HepG2 (cell line): ENCODE measurements around the gene GALNT15. TPM values are rescaled to one million over a fixed set of nuclear protein-coding genes. Genes with fewer than 3 reads are reported as not detected.

ENCODE experiments used
- ATAC-seq: fragments of 200-7000 bp; cut with Tn5 transposase; 3 replicates; pipeline ENCODE4 v1.9.1; 2020; ENCODE audit warnings: mild to moderate bottlenecking, moderate library complexity
- BruUV-seq: library from RNA; stranded (reverse); fragments of 400-500 nt; replicated peaks from 2 replicates; lab custom pipeline; 2021; lab: Mats Ljungman, UMichigan
- CTCF ChIA-PET: fragments of 300-600 bp; formaldehyde crosslinking; extraction: SDS; loops from one replicate; lab custom pipeline; 2021; ENCODE audit warnings: low total read pairs, inconsistent platforms, low intra/inter-chr PET ratio; lab: Yijun Ruan, JAX
- POLR2A ChIA-PET: fragments of 350-600 bp; sonication (Branson Sonifier 250); formaldehyde crosslinking; loops from one replicate; lab custom pipeline; 2020; ENCODE audit warnings: antibody characterized with exemption, inconsistent platforms; lab: Yijun Ruan, JAX
- DNase-seq: peaks from one replicate; pipeline ENCODE4 v3.0.0-alpha.2; 2015; ENCODE audit warnings: low spot score
- FAIRE-seq: peaks from 3 replicates; lab custom pipeline; 2011; peaks lifted over from hg19 to GRCh38; lab: Jason Lieb, UNC
- H2AFZ ChIP-seq: one replicate; pipeline ENCODE4 v1.6.1; 2011; ENCODE audit warnings: low read length, inconsistent platforms
- H3K27ac ChIP-seq: fragments of 300-600 bp; 3 replicates; pipeline ENCODE4 v1.8.0; 2011; ENCODE audit warnings: mixed run types, mild to moderate bottlenecking, mixed read lengths, low read length, inconsistent platforms; ENCODE audit not compliant: insufficient read depth; ENCODE audit errors: extremely low read length
- H3K27me3 ChIP-seq, 2 experiments: fragments of 200-600 bp in 1 of 2; 2 replicates in 1 of 2; 3 replicates in 1 of 2; pipeline versions ENCODE4 v1.6.0 to v1.8.0; 2011; ENCODE audit warnings: low read length in 2 of 2, mild to moderate bottlenecking in 2 of 2, moderate library complexity in 2 of 2, inconsistent platforms in 1 of 2; ENCODE audit not compliant: insufficient read depth in 2 of 2, control insufficient read depth in 1 of 2
- H3K36me3 ChIP-seq, 2 experiments: fragments of 200-600 bp in 1 of 2; replicated peaks in 1 of 2; 2 replicates in 1 of 2; 3 replicates in 1 of 2; pipeline versions ENCODE4 v1.5.1 to v1.8.0; 2011; ENCODE audit warnings: low read length in 2 of 2, inconsistent platforms in 1 of 2; ENCODE audit not compliant: insufficient read depth in 2 of 2, control insufficient read depth in 1 of 2
- H3K4me1 ChIP-seq: 2 replicates; pipeline ENCODE4 v1.5.1; 2012; ENCODE audit warnings: low read length, inconsistent platforms; ENCODE audit not compliant: insufficient read depth
- H3K4me2 ChIP-seq: 2 replicates; pipeline ENCODE4 v1.6.0; 2011; ENCODE audit warnings: low read depth, low read length, inconsistent platforms
- H3K4me3 ChIP-seq, 3 experiments: fragments of 200-600 bp in 1 of 3; sonication (generic), shearing (Covaris generic) in 1 of 3; replicated peaks in 1 of 3; 2 replicates each; pipeline ENCODE4 v1.5.1; 2011 to 2016; ENCODE audit warnings: low read length in 3 of 3, inconsistent platforms in 2 of 3, low read depth in 2 of 3, mild to moderate bottlenecking in 2 of 3, control low read depth in 1 of 3, mixed read lengths in 1 of 3; ENCODE audit not compliant: insufficient read depth in 1 of 3
- H3K79me2 ChIP-seq: one replicate; pipeline ENCODE4 v1.6.1; 2011; ENCODE audit warnings: low read length, inconsistent platforms; ENCODE audit not compliant: insufficient read depth
- H3K9ac ChIP-seq: 2 replicates; pipeline ENCODE4 v1.6.0; 2011; ENCODE audit warnings: mild to moderate bottlenecking, low read depth, low read length, inconsistent platforms; ENCODE audit not compliant: insufficient read depth
- H3K9me3 ChIP-seq: 2 replicates; pipeline ENCODE4 v1.5.1; 2012; ENCODE audit warnings: mild to moderate bottlenecking, low read length
- H4K20me1 ChIP-seq: 2 replicates; pipeline ENCODE4 v1.6.0; 2011; ENCODE audit warnings: inconsistent platforms, mild to moderate bottlenecking, low read length, moderate library complexity; ENCODE audit not compliant: insufficient read depth
- ERF ChIP-seq: IDR thresholded peaks from 2 replicates; pipeline ENCODE4 v1.6.1; 2018; ENCODE audit warnings: missing biosample characterization, missing genetic modification reagents
- FIP1L1 ChIP-seq: fragments of 200-400 bp; formaldehyde crosslinking; IDR thresholded peaks from 2 replicates; pipeline ENCODE4 v1.6.1; 2018; ENCODE audit warnings: low read depth, mild to moderate bottlenecking, low read length, moderate library complexity, borderline replicate concordance; ENCODE audit not compliant: insufficient read depth
- GABPA ChIP-seq, 2 experiments: IDR thresholded peaks; 2 replicates each; pipeline ENCODE4 v1.6.1; 2011 to 2016; ENCODE audit warnings: low read depth in 2 of 2, low read length in 1 of 2, missing biosample characterization in 1 of 2, missing genetic modification characterization in 1 of 2
- KDM5A ChIP-seq: fragments of 200-600 bp; sonication (generic); IDR thresholded peaks from 2 replicates; pipeline ENCODE4 v1.7.0; 2018; ENCODE audit warnings: antibody characterized with exemption, mild to moderate bottlenecking, low read length, borderline replicate concordance
- KMT2B ChIP-seq: IDR thresholded peaks from 2 replicates; pipeline ENCODE4 v1.6.1; 2016; ENCODE audit warnings: missing genetic modification reagents, missing compliant biosample characterization
- NBN ChIP-seq: fragments of 450-650 bp; conservative IDR thresholded peaks from 2 replicates; pipeline ENCODE4 v1.6.1; 2017
- NR2F6 ChIP-seq, 2 experiments: IDR thresholded peaks; 2 replicates each; pipeline ENCODE4 v1.6.1; 2016; ENCODE audit warnings: antibody characterized with exemption in 1 of 2, mild to moderate bottlenecking in 1 of 2
- REXO4 ChIP-seq: sonication (generic); formaldehyde crosslinking; IDR thresholded peaks from 2 replicates; pipeline ENCODE4 v1.8.0; 2022; ENCODE audit warnings: missing genetic modification reagents, mild to moderate bottlenecking, borderline replicate concordance
- RXRB ChIP-seq: IDR thresholded peaks from 2 replicates; pipeline ENCODE4 v1.6.1; 2016; ENCODE audit warnings: borderline replicate concordance, missing genetic modification reagents, missing compliant biosample characterization
- SIX1 ChIP-seq: sonication (generic); formaldehyde crosslinking; IDR thresholded peaks from 2 replicates; pipeline ENCODE4 v1.4.0; 2020; ENCODE audit warnings: missing genetic modification reagents, borderline replicate concordance
- ZNF207 ChIP-seq: fragments of 450-650 bp; IDR thresholded peaks from 2 replicates; pipeline ENCODE4 v1.6.1; 2016; ENCODE audit warnings: antibody characterized with exemption, borderline replicate concordance
- ZNF280D ChIP-seq: sonication (generic); formaldehyde crosslinking; IDR thresholded peaks from 2 replicates; pipeline ENCODE4 v1.5.1; 2020; ENCODE audit warnings: mild to moderate bottlenecking, missing genetic modification reagents
- ZNF550 ChIP-seq: sonication (generic); formaldehyde crosslinking; IDR thresholded peaks from 2 replicates; pipeline ENCODE4 v1.4.0; 2020; ENCODE audit warnings: mild to moderate bottlenecking, missing genetic modification reagents, borderline replicate concordance
- ZNF75D ChIP-seq: sonication (generic); formaldehyde crosslinking; IDR thresholded peaks from 2 replicates; pipeline ENCODE4 v1.8.1; 2023; ENCODE audit warnings: missing genetic modification reagents, mild to moderate bottlenecking, borderline replicate concordance
- WGBS: methylation state at CpG from one replicate; pipeline ENCODE4 v1.1.6; 2017; ENCODE audit warnings: low lambda C conversion rate; 5-methylcytosine and 5-hydroxymethylcytosine counted together
- in situ Hi-C: cut with HindIII; loops from 2 replicates; pipeline ENCODE4 v1.10.0; 2017; ENCODE audit warnings: low pct_unique_long_range_greater_than_20kb; ENCODE audit not compliant: extremely low pct_ligation_motif_present
- intact Hi-C: fragments of 100-400 bp; cut with micrococcal nuclease; formaldehyde crosslinking; loops from one replicate; pipeline ENCODE4 v1.10.0; 2022; ENCODE audit not compliant: unreplicated experiment
- polyA plus RNA-seq, 8 experiments: library from polyadenylated mRNA; depleted of rRNA in 3 of 8; stranded (reverse) in 7 of 8; unstranded in 1 of 8; fragments of >200 nt; fragmentation: Illumina TruSeq in 4 of 8; extraction: Trizol in 4 of 8; gene quantifications; 2 replicates each; pipeline versions ENCODE4 v1.2.1 to v1.2.3, GENCODE V29; 2011 to 2016; ENCODE audit warnings: low read depth in 4 of 8, missing spikeins in 1 of 8, mixed read lengths in 1 of 8; ENCODE audit not compliant: insufficient read depth in 1 of 8
- total RNA-seq, 5 experiments: library from RNA; depleted of rRNA; stranded (reverse); fragments of >200 nt; fragmentation: Illumina TruSeq; extraction: Trizol; gene quantifications; 2 replicates each; pipeline ENCODE4 v1.2.3, GENCODE V29; 2016; ENCODE audit warnings: low read depth in 1 of 5
- TF ChIP-seq, protein P1 (sequence below): sonication (generic); formaldehyde crosslinking; conservative IDR thresholded peaks from 2 replicates; pipeline ENCODE4 v1.8.0; 2022; ENCODE audit warnings: missing genetic modification reagents
- TF ChIP-seq, protein P2 (sequence below): fragments of 450-650 bp; IDR thresholded peaks from 2 replicates; pipeline ENCODE4 v1.6.1; 2016
- TF ChIP-seq, protein P3 (sequence below): sonication (generic); formaldehyde crosslinking; IDR thresholded peaks from 2 replicates; pipeline ENCODE4 v1.4.0; 2020; ENCODE audit warnings: missing genetic modification reagents, borderline replicate concordance

GALNT15 gene
- total and polyA plus RNA-seq, 2 of the 13 experiments (the other 11 are each of a cell fraction or from before 2014, with no cell fraction given), result 0.02 to 0.04 TPM

GRCh38 chr3:16183082-16183481 lies 8.6 kb downstream of the GALNT15 start:
- H3K36me3 ChIP-seq, result no peaks in the 10 kb centered on the region
- peaks cover 16% of the 10 kb centered on the region for H3K4me1 ChIP-seq
- ATAC-seq, result no peak
- no TSS peak for BruUV-seq
- no peak for DNase-seq
- H3K9me3 ChIP-seq, result no peaks in the 10 kb centered on the region
- H4K20me1 ChIP-seq, result no peaks in the 10 kb centered on the region
- no CpG with 5 or more reads among the region's 1 CpG for WGBS
- peaks cover 0 to 21% of the 10 kb centered on the region in 2 experiments; a peak in 3 of 5 replicates for H3K27me3 ChIP-seq
- intact Hi-C loops (no loop called here), in situ Hi-C loops (no loop called here)
- ChIA-PET POLR2A (no interaction called here), CTCF (no interaction called here)
- H3K4me2 ChIP-seq, result no peak overlapping the region
- H3K9ac ChIP-seq, result no peak overlapping the region
- H3K4me3 ChIP-seq, result no peak overlapping the region
- H3K79me2 ChIP-seq, result no peaks in the 10 kb centered on the region
- H3K27ac ChIP-seq, result no peak overlapping the region
- no peak overlapping the region for H2AFZ ChIP-seq
- no peak for FAIRE-seq
- TF ChIP-seq NR2F6 (IDR thresholded peaks at IDR 0.05), result no peak
- no peak for TF ChIP-seq NR2F6 (CRISPR knock-in tag; IDR thresholded peaks at IDR 0.05)
- no peak for TF ChIP-seq RXRB
- TF ChIP-seq, protein P1, sequence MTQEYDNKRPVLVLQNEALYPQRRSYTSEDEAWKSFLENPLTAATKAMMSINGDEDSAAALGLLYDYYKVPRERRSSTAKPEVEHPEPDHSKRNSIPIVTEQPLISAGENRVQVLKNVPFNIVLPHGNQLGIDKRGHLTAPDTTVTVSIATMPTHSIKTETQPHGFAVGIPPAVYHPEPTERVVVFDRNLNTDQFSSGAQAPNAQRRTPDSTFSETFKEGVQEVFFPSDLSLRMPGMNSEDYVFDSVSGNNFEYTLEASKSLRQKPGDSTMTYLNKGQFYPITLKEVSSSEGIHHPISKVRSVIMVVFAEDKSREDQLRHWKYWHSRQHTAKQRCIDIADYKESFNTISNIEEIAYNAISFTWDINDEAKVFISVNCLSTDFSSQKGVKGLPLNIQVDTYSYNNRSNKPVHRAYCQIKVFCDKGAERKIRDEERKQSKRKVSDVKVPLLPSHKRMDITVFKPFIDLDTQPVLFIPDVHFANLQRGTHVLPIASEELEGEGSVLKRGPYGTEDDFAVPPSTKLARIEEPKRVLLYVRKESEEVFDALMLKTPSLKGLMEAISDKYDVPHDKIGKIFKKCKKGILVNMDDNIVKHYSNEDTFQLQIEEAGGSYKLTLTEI (CRISPR knock-in tag), result no peak
- no peak for TF ChIP-seq SIX1
- TF ChIP-seq ZNF280D (CRISPR knock-in tag), result no peak
- TF ChIP-seq FIP1L1, result no peak
- no peak for TF ChIP-seq ZNF75D (CRISPR knock-in tag)
- no peak for TF ChIP-seq ERF (CRISPR knock-in tag)
- no peak for TF ChIP-seq KMT2B (CRISPR knock-in tag)
- TF ChIP-seq ZNF207, result no peak
- TF ChIP-seq, protein P2, sequence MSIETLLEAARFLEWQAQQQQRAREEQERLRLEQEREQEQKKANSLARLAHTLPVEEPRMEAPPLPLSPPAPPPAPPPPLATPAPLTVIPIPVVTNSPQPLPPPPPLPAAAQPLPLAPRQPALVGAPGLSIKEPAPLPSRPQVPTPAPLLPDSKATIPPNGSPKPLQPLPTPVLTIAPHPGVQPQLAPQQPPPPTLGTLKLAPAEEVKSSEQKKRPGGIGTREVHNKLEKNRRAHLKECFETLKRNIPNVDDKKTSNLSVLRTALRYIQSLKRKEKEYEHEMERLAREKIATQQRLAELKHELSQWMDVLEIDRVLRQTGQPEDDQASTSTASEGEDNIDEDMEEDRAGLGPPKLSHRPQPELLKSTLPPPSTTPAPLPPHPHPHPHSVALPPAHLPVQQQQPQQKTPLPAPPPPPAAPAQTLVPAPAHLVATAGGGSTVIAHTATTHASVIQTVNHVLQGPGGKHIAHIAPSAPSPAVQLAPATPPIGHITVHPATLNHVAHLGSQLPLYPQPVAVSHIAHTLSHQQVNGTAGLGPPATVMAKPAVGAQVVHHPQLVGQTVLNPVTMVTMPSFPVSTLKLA, result no peak
- no peak for TF ChIP-seq GABPA (IDR thresholded peaks at IDR 0.05; ENCODE audit: low read depth, low read length)
- no peak for TF ChIP-seq GABPA (CRISPR knock-in tag; IDR thresholded peaks at IDR 0.05; ENCODE audit: low read depth)
- TF ChIP-seq ZNF550, result no peak
- TF ChIP-seq, protein P3, sequence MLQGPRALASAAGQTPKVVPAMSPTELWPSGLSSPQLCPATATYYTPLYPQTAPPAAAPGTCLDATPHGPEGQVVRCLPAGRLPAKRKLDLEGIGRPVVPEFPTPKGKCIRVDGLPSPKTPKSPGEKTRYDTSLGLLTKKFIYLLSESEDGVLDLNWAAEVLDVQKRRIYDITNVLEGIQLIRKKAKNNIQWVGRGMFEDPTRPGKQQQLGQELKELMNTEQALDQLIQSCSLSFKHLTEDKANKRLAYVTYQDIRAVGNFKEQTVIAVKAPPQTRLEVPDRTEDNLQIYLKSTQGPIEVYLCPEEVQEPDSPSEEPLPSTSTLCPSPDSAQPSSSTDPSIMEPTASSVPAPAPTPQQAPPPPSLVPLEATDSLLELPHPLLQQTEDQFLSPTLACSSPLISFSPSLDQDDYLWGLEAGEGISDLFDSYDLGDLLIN, result no peak
- no peak for TF ChIP-seq KDM5A
- no peak for TF ChIP-seq NBN
- TF ChIP-seq REXO4 (CRISPR knock-in tag), result no peak
